Type B pancreatic cell (in vitro differentiated cells): ENCODE data around the gene NECTIN3. TPM values are rescaled to one million over a fixed set of nuclear protein-coding genes. Genes with fewer than 3 reads are reported as not detected.

Source experiments
- DNase-seq: peaks from one replicate; pipeline ENCODE4 v3.0.0; 2021; ENCODE audit warnings: mixed read lengths; ENCODE audit not compliant: unreplicated experiment; ENCODE audit errors: extremely low spot score
- H3K27ac Mint-ChIP-seq: 2 replicates; pipeline ENCODE4 v1.8.0; 2021; ENCODE audit warnings: mild to moderate bottlenecking, mixed read lengths
- H3K27me3 Mint-ChIP-seq: 2 replicates; pipeline ENCODE4 v1.8.0; 2021; ENCODE audit warnings: mixed read lengths
- H3K36me3 Mint-ChIP-seq: 2 replicates; pipeline ENCODE4 v1.8.0; 2021; ENCODE audit warnings: mixed read lengths
- H3K4me1 Mint-ChIP-seq: one replicate; pipeline ENCODE4 v1.8.0; 2021; ENCODE audit warnings: mixed read lengths; ENCODE audit not compliant: unreplicated experiment
- H3K4me3 Mint-ChIP-seq: 2 replicates; pipeline ENCODE4 v1.8.0; 2021; ENCODE audit warnings: mild to moderate bottlenecking, mixed read lengths
- H3K9me3 Mint-ChIP-seq: 2 replicates; pipeline ENCODE4 v1.8.0; 2021; ENCODE audit warnings: mixed read lengths
- total RNA-seq: library from RNA; stranded (reverse); gene quantifications from 2 replicates; pipeline ENCODE4 v1.2.1, GENCODE V29; 2021; ENCODE audit warnings: low replicate concordance
- TF ChIP-seq, protein P1 (sequence below): fragments of 200-600 bp; sonication (generic); conservative IDR thresholded peaks from 2 replicates; pipeline ENCODE4 v1.5.0; 2021; ENCODE audit warnings: antibody characterized with exemption, mild to moderate bottlenecking

The NECTIN3 gene
- total RNA-seq, 1 donor from 2014 or later = 57.3 TPM

DNA sequence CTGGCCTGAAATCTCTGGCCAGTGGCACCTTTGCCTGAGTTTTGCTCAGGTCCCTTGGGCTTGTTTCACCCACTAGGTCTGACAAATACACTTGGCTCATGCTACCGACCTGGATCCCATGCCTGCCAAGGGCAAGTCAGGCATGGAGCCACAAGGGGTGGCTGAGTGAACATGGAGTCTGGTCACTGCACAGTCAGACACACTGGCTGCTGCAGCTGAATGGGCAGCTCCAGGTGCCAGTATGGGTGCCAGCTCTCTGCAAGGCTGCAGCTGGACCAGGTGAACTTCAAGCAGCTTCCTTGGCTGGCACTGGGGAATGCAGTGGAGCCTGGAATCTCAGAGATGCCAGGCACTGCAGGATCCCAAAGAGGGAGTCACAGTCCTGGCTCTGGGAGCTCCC is 170.3 kb downstream of the NECTIN3 start:
- H3K36me3 Mint-ChIP-seq = no peaks in the 10 kb centered on the region
- no peaks in the 10 kb centered on the region for H3K27me3 Mint-ChIP-seq
- H3K4me1 Mint-ChIP-seq = no peaks in the 10 kb centered on the region
- H3K9me3 Mint-ChIP-seq = no peaks in the 10 kb centered on the region
- DNase-seq = no peak
- H3K27ac Mint-ChIP-seq = no peak overlapping the region
- TF ChIP-seq, protein P1, sequence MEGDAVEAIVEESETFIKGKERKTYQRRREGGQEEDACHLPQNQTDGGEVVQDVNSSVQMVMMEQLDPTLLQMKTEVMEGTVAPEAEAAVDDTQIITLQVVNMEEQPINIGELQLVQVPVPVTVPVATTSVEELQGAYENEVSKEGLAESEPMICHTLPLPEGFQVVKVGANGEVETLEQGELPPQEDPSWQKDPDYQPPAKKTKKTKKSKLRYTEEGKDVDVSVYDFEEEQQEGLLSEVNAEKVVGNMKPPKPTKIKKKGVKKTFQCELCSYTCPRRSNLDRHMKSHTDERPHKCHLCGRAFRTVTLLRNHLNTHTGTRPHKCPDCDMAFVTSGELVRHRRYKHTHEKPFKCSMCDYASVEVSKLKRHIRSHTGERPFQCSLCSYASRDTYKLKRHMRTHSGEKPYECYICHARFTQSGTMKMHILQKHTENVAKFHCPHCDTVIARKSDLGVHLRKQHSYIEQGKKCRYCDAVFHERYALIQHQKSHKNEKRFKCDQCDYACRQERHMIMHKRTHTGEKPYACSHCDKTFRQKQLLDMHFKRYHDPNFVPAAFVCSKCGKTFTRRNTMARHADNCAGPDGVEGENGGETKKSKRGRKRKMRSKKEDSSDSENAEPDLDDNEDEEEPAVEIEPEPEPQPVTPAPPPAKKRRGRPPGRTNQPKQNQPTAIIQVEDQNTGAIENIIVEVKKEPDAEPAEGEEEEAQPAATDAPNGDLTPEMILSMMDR = no peak
- no peak overlapping the region for H3K4me3 Mint-ChIP-seq
